GM12865 (cell line): ENCODE measurements around the gene NDUFS8.
A peak's percentile ranks its signal among the peaks of the same experiment; 100 is the strongest.

Experiments
- DNase-seq: peaks from one replicate; pipeline ENCODE4 v3.0.0; 2010; ENCODE audit warnings: low read depth
- H3K4me3 ChIP-seq: 2 replicates; pipeline ENCODE4 v1.5.1; 2011; ENCODE audit warnings: mild to moderate bottlenecking, low read depth, low read length, control low read depth
- TF ChIP-seq, protein P1 (sequence below): IDR thresholded peaks from 2 replicates; pipeline ENCODE4 v1.5.1; 2011; ENCODE audit warnings: low read length, control low read depth, low read depth, inconsistent platforms; ENCODE audit not compliant: insufficient read depth; ENCODE audit errors: missing control alignments

NDUFS8 gene

DNA sequence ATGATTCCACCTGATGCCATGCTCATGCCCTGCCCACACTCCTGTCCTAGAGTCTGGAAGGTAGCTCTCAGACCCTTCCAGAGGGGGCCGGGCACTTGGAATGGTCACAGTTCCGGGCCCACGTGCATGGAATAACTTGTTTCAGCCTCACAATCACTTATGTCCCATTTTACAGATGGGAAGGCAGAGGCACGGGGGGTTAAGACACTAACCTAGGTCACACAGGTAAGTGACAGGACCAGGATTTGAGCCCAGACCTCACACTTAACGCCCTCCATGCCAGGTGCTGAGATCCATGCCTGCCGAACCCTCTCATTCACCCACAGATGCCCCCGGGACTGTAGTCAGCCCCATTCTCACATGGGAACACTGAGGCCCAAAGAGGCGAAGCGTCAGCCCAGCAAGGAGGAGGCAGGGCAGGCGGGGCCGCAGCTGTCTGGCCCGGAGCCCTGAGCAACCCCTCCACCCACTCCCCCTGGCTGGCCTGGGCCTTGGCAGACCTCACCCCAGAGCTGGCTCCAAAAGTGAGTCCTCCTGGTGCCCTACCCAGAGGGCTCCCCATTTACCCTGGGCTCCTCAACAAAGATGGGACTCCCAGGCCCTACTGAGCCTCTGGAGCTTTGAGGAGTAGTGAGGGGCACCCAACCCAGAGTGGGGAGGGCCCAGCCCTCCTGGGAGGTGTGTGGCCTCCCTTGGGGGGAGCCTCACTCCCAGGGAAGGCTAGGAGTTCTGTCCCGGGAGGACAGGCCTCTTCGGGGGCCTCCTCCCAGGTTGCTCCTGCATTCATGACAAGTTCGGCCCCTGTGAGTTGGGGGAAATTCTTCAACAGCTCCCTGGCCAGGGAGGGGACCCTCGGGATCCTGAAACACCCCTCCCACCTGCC is 22.7 kb upstream of the NDUFS8 start:
- no peak overlapping the region for H3K4me3 ChIP-seq
- no peak for DNase-seq
- TF ChIP-seq, protein P1, sequence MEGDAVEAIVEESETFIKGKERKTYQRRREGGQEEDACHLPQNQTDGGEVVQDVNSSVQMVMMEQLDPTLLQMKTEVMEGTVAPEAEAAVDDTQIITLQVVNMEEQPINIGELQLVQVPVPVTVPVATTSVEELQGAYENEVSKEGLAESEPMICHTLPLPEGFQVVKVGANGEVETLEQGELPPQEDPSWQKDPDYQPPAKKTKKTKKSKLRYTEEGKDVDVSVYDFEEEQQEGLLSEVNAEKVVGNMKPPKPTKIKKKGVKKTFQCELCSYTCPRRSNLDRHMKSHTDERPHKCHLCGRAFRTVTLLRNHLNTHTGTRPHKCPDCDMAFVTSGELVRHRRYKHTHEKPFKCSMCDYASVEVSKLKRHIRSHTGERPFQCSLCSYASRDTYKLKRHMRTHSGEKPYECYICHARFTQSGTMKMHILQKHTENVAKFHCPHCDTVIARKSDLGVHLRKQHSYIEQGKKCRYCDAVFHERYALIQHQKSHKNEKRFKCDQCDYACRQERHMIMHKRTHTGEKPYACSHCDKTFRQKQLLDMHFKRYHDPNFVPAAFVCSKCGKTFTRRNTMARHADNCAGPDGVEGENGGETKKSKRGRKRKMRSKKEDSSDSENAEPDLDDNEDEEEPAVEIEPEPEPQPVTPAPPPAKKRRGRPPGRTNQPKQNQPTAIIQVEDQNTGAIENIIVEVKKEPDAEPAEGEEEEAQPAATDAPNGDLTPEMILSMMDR = no peak

DNA sequence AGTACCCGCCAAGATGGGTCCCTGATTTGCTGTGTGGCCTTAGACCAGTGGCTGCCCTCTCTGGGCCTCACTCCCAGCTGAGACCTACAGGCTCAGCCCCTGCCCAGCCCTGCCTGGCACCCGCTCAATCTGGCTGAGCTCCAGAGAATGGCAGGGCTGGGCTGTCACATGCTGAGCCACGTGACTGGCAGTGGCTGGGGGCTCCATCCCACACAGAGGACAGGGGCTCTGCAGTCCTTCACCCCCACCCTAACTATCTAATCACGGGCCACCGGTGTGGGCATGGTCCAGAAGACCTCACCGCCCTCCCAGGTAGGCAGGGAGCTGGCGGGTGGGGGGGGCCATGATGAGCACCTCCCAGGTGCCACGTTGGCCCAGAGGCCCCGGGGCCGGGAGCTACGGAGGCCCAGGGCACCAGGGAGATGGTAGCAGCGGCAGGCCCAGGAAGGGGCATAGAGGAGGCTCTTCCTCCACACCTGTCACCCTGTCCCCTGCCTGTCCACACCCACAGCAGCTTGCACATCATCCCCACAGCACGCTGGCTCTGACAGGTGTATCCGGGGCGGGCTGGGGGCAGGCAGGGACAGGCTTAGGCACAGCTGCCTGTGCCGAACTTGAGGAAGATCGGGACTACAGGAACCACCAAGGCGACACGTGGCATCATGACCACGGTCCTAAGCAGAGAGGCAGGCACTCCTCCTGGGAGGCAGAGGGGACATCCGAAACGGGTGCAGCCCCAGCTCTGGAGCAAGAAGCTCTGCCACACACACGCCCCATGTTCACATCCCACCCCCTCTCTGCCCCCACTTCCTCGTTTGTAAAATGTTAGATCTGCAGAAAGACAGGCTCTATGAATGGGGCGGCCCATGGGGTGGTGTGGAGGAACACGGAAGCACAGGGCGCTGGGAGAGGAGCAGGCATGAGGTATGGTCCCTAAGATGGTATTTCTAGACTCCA is 21.8 kb upstream of the NDUFS8 start:
- no peak for DNase-seq
- no peak overlapping the region for H3K4me3 ChIP-seq
- TF ChIP-seq, protein P1 = no peak

DNA sequence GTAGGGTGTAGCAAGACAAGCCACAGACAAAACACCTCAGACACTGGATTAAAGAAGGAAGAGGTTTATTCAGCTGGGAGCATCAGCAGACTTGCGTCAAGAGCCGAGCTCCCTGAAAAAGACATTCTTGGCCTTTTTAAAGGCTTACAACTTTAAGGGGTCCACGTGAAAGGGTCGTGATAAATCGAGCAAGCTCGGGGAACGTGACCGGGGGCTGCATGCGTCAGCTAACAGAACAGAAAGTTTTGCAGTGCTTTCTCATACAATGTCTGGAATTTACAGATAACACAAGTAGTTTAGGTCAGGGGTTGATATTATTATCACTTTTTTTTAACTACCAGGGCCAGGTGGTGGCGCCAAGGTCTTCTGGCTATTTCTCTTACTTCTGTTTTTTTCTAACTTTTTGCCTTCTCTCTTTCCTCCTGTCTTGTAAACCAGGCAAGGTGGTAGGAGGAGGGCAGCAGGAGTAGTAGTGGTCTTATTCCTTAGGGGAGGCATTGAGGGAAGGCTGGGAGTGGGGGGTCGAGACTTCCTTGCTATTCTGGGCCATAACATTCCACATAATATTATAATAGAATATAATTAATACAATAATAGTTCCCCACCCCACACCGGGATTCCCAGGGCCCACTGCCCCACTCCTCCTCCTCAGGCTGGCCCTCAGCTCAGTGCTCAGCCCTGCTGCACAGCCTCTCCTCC is 20.9 kb upstream of the NDUFS8 start:
- DNase-seq = peak; percentile 36
- TF ChIP-seq, protein P1 = no peak
- no peak overlapping the region for H3K4me3 ChIP-seq

DNA sequence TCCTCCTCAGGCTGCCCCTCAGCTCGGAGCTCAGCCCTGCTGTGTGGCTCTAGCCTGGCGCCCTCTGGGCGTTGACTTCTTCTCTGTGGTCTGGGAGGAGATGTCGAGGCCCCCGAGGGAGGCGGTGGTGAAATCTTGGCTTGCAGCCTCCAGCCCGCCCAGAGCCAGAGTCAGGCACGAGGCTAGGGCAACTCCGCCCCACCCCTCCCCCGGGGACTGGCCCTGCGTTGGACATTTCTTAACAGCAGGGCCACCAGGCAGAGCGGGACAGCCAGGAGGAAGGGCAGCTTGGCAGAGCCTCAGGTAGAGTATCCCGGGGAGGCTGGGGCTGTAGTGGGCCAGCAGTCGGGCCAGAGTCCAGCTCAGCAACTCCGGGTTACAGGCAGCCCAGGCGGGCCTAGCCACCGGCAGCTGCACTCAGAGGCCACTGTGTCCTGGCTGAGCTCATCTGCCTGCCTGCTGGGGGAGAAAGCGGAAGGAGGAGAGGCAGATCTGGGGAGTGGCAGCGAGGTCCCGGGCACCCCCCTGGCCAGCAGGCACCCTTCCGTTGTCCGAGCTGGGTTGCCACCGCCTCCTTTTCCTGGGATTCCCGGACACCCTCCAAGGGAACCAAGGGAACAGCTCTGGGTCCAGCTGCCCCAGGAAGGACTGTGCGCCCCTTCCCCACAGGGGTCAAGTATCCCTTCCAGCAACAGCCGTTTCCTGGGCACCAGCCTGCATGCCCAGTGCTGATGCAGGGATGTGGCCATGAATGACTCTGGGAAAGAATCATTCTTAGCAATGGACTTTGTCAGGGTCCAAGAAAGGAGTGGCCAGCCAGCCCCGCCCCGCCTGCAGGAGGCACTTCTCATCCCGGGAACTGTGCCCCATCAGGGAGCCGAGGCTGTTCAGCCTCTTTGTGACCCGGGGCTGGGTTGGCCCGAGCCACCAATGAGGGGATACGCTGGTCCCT is 20.1 kb upstream of the NDUFS8 start, which contains the start of gene ALDH3B1:
Gene ALDH3B1 (plus strand): TSS at position 238 of the 952 bp plus-strand sequence. CDS start 4,971 bp downstream, outside the sequence.
- DNase-seq = peak; percentile 34
- TF ChIP-seq, protein P1 = no peak
- H3K4me3 ChIP-seq = no peak within 1 kb of the TSS

DNA sequence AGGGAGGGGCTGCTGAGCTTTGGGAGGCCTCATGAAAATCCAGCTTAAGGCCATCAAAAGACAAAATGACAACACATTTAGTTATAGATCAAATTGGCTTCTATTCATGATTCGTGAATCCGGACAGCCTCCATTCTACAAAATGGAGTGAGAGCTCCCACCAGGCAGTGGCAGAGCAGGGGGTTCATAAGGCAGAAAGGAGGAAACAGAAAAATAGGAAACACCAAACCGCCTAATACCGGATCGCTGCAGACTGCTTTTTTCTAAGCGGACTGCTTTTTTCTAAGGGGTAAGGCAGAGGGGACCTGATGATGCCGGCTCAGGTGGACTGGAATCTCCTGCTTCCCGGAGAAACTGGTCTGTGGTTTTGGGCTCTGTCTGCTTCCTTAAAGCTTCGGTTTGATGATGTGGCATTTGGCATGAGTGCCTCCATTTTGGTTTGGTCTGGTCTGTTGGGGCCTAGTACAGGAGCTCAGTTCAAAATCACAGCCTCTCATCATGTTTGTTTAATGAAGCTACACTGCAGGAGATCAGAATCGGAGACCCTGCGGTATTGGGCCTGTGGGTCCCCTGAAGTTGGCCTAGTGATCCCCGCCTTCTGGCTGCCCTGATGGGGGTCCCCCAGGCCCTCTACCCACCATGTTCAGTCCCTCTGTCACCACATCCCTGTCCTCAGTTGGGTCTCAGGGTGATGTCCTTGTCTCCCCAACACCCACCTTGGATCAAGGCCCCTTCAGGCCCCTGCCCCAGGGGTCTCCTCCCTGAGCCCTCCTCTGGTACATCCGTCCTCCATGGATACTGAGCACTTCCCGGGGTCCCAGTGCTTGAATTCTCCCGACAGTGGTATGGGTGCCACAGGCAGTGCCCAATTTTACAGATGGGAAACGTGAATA is 19.2 kb upstream of the NDUFS8 start:
- TF ChIP-seq, protein P1 = no peak
- no peak for DNase-seq
- H3K4me3 ChIP-seq = no peak overlapping the region
